A673 (cell line): Measurements from ENCODE around the gene ABCD3. TPM values are rescaled to one million over a fixed set of nuclear protein-coding genes. Genes with fewer than 3 reads are reported as not detected.
A peak's percentile ranks its signal among the peaks of the same experiment; 100 is the strongest.

Experiments used
- BruUV-seq: library from RNA; stranded (reverse); fragments of 400-500 nt; replicated peaks from 2 replicates; lab custom pipeline; 2021; lab: Mats Ljungman, UMichigan
- CTCF ChIA-PET: fragments of 300-600 bp; sonication (Branson Sonifier 250); formaldehyde crosslinking; loops from one replicate; lab custom pipeline; 2022; ENCODE audit warnings: antibody characterized with exemption; lab: Charles Lee
- POLR2A ChIA-PET: fragments of 300-600 bp; sonication (Branson Sonifier 250); formaldehyde crosslinking; loops from one replicate; lab custom pipeline; 2022; ENCODE audit warnings: antibody characterized with exemption; ENCODE audit not compliant: low non-redundant PET; lab: Charles Lee
- DNase-seq: peaks from one replicate; pipeline ENCODE4 v3.0.0-alpha.2; 2015; ENCODE audit warnings: low spot score
- H3K27ac ChIP-seq: fragments of 200-600 bp; sonication (generic); 2 replicates; pipeline ENCODE4 v1.5.1; 2016; ENCODE audit warnings: mixed run types, low read depth, mild to moderate bottlenecking, mixed read lengths, antibody characterized with exemption, low read length; ENCODE audit not compliant: poor library complexity, severe bottlenecking
- H3K27me3 ChIP-seq: fragments of 200-600 bp; sonication (generic); replicated peaks from 2 replicates; pipeline ENCODE4 v1.6.1; 2017; ENCODE audit warnings: mixed run types, low read depth, mild to moderate bottlenecking, mixed read lengths, antibody characterized with exemption, low read length; ENCODE audit not compliant: insufficient read depth, poor library complexity
- H3K36me3 ChIP-seq: fragments of 200-600 bp; sonication (generic); 2 replicates; pipeline ENCODE4 v1.6.1; 2016; ENCODE audit warnings: mixed run types, mild to moderate bottlenecking, mixed read lengths, antibody characterized with exemption, low read length; ENCODE audit not compliant: insufficient read depth, poor library complexity, severe bottlenecking
- H3K4me1 ChIP-seq: fragments of 200-600 bp; sonication (generic); 2 replicates; pipeline ENCODE4 v1.6.1; 2017; ENCODE audit warnings: mixed run types, mild to moderate bottlenecking, mixed read lengths, antibody characterized with exemption, low read length; ENCODE audit not compliant: insufficient read depth, poor library complexity, severe bottlenecking
- H3K4me3 ChIP-seq: fragments of 200-600 bp; sonication (generic); 2 replicates; pipeline ENCODE4 v1.5.1; 2016; ENCODE audit warnings: low read depth, mixed run types, mild to moderate bottlenecking, mixed read lengths, low read length; ENCODE audit not compliant: poor library complexity, severe bottlenecking
- H3K9me3 ChIP-seq: fragments of 200-600 bp; sonication (generic); 2 replicates; pipeline ENCODE4 v1.6.1; 2016; ENCODE audit warnings: mixed run types, low read depth, mild to moderate bottlenecking, mixed read lengths, antibody characterized with exemption, low read length; ENCODE audit not compliant: poor library complexity, severe bottlenecking
- EZH2 ChIP-seq: fragments of 200-600 bp; sonication (generic); IDR thresholded peaks from 2 replicates; pipeline ENCODE4 v1.6.1; 2017; ENCODE audit warnings: borderline replicate concordance, low read depth, mild to moderate bottlenecking, mixed read lengths, antibody characterized with exemption, low read length; ENCODE audit not compliant: poor library complexity, severe bottlenecking
- intact Hi-C: fragments of 100-400 bp; cut with micrococcal nuclease; formaldehyde crosslinking; loops from one replicate; pipeline ENCODE4 v1.10.0; 2022; ENCODE audit not compliant: unreplicated experiment
- total RNA-seq: library from RNA; stranded (reverse); gene quantifications from 2 replicates; pipeline ENCODE4 v1.2.3, GENCODE V29; 2021
- TF ChIP-seq, protein P1 (sequence below): fragments of 300-800, 200-600 bp; sonication (generic); conservative IDR thresholded peaks from 2 replicates; pipeline ENCODE4 v1.5.1; 2017; ENCODE audit warnings: low read depth, mild to moderate bottlenecking, antibody characterized with exemption, low read length, moderate library complexity, mixed read lengths

ABCD3 gene
- total RNA-seq, 1 experiment from 2014 or later: 65.0 TPM

DNA sequence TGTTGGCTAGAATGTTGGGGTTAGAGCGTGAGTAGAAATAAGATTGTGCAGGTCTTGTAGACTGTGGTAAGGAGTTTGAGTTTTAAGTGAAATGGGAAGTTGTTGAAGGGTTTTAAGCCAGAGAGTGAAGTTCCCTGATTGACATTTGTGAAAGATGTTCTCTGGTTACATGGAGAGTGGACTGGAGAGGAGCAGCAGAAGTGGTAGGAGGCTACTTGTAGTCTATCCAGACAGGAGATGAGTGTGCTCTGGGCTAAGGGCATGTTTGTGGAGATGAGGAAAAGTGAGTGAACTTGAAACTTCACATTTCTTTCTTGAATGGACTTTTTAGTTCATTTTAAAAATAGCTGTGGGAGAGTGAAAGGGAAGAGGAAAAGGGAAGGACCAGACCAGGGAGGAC is 86.4 kb downstream of the ABCD3 start:
- ChIA-PET CTCF (no interaction called here), POLR2A (no interaction called here)
- intact Hi-C loops: no loop called here

DNA sequence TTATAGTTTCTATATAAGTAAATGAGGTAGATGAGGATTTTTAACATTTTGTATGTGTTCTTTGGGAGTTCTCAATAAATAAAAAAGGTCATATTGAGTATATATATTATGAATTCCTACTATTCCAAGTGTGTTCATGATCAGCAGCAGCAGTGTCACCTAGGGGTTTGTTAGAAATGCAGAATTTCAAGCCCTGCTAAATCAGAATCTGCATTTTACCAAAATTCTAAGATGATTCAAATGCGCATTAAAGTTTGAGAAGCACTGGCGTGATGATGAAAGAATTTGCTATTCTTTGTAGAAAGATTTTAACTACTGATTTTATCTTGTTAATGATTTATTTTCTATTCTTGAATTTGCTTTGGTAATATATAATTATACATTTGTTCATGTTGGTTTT is 94.6 kb downstream of the ABCD3 start:
- Histone ChIP-seq H3K36me3 (no peaks in the 10 kb centered on the region), H3K27ac (no peak overlapping the region), H3K9me3 (no peaks in the 10 kb centered on the region), H3K4me3 (no peak overlapping the region), H3K4me1 (no peaks in the 10 kb centered on the region), H3K27me3 (no peaks in the 10 kb centered on the region)
- intact Hi-C loops: no loop called here
- DNase-seq: no peak
- ChIA-PET POLR2A (no interaction called here), CTCF (interaction anchor here (0.6 kb wide), 1 partner anchor 288 kb away, joined by 3 read pairs; no protein-coding TSS in a partner anchor)
- TF ChIP-seq EZH2: no peak
- TF ChIP-seq, protein P1, sequence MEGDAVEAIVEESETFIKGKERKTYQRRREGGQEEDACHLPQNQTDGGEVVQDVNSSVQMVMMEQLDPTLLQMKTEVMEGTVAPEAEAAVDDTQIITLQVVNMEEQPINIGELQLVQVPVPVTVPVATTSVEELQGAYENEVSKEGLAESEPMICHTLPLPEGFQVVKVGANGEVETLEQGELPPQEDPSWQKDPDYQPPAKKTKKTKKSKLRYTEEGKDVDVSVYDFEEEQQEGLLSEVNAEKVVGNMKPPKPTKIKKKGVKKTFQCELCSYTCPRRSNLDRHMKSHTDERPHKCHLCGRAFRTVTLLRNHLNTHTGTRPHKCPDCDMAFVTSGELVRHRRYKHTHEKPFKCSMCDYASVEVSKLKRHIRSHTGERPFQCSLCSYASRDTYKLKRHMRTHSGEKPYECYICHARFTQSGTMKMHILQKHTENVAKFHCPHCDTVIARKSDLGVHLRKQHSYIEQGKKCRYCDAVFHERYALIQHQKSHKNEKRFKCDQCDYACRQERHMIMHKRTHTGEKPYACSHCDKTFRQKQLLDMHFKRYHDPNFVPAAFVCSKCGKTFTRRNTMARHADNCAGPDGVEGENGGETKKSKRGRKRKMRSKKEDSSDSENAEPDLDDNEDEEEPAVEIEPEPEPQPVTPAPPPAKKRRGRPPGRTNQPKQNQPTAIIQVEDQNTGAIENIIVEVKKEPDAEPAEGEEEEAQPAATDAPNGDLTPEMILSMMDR: no peak
- BruUV-seq: no TSS peak

More for the DNA sequence above, 86.4 kb downstream of the ABCD3 start:
- no peak for DNase-seq
- BruUV-seq: no TSS peak
- H3K27ac ChIP-seq: no peak overlapping the region
- H3K27me3 ChIP-seq: no peaks in the 10 kb centered on the region
- TF ChIP-seq, protein P1: no peak
- TF ChIP-seq EZH2: no peak
- peaks cover 7% of the 10 kb centered on the region for H3K36me3 ChIP-seq
- no peak overlapping the region for H3K4me3 ChIP-seq
- no peaks in the 10 kb centered on the region for H3K9me3 ChIP-seq
- H3K4me1 ChIP-seq: no peaks in the 10 kb centered on the region

DNA sequence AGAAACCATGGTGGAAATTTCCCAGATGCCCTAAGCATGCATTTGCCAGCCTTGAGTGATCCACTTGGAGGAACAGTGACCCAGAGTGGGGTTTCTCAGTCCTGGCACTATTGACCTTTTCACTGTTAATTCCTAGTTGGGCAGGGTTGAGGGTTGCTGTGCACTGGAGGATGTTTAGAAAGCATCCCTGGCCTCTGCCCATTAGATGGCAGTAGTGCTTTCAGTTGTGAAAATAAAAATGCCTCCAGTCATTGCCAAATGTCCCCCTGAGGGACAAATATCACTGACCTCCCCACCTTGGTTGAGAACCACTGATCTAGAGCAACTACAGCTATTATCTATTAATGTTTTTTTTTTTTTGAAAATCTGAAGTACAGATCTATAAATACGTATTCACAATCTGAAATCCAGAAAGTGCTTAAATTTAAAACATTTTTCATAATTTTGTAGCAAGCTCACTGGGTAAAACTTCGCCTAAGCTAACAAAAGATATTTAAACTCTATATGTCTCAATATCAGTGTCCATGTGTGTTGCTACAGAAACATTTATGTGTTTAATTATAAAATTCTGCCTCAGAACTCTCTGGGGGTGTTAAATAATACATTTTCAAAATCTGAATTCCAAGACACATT is 96.0 kb downstream of the ABCD3 start:
- no TSS peak for BruUV-seq
- intact Hi-C loops: loop anchor here (2.0 kb wide), 1 partner anchor 293 kb away; no protein-coding TSS in a partner anchor
- no peaks in the 10 kb centered on the region for H3K4me1 ChIP-seq
- no peak overlapping the region for H3K4me3 ChIP-seq
- no peak overlapping the region for H3K27ac ChIP-seq
- H3K27me3 ChIP-seq: no peaks in the 10 kb centered on the region
- CTCF ChIA-PET: interaction anchor here (0.7 kb wide), 1 partner anchor 203 kb away, joined by 4 read pairs; no protein-coding TSS in a partner anchor
- DNase-seq: peak; percentile 48
- POLR2A ChIA-PET: no interaction called here
- no peak for TF ChIP-seq EZH2
- TF ChIP-seq, protein P1: peak; percentile 77
- no peaks in the 10 kb centered on the region for H3K36me3 ChIP-seq
- H3K9me3 ChIP-seq: no peaks in the 10 kb centered on the region
